ENCODE results near the gene SMARCD3.

DNA sequence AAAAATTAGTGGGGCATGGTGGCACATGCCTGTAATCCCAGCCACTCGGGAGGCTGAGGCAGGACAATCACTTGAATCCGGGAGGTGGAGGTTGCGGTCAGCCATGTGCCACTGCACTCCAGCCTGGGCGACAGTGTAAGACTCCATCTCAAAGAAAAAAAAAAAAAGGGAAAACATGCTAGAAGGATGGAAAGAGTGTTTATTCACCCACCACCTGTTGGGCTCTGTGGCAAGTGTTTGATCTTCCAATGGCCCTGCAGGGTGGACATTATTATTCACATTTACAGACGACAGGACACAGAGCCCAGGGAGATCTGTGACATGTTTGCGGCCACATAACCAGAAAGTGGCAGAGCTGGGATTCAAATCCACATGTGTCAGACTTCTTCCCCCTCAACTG lies 33.2 kb upstream of the SMARCD3 start:
- TF ChIP-seq, protein P1, sequence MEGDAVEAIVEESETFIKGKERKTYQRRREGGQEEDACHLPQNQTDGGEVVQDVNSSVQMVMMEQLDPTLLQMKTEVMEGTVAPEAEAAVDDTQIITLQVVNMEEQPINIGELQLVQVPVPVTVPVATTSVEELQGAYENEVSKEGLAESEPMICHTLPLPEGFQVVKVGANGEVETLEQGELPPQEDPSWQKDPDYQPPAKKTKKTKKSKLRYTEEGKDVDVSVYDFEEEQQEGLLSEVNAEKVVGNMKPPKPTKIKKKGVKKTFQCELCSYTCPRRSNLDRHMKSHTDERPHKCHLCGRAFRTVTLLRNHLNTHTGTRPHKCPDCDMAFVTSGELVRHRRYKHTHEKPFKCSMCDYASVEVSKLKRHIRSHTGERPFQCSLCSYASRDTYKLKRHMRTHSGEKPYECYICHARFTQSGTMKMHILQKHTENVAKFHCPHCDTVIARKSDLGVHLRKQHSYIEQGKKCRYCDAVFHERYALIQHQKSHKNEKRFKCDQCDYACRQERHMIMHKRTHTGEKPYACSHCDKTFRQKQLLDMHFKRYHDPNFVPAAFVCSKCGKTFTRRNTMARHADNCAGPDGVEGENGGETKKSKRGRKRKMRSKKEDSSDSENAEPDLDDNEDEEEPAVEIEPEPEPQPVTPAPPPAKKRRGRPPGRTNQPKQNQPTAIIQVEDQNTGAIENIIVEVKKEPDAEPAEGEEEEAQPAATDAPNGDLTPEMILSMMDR (IDR thresholded peaks at IDR 0.05; ENCODE audit: low read depth, low read length), result no peak
- TF ChIP-seq, protein P2, sequence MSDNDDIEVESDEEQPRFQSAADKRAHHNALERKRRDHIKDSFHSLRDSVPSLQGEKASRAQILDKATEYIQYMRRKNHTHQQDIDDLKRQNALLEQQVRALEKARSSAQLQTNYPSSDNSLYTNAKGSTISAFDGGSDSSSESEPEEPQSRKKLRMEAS (IDR thresholded peaks at IDR 0.05; ENCODE audit: low read depth, low read length), result no peak
- no peak for TF ChIP-seq POLR2A (IDR thresholded peaks at IDR 0.05; ENCODE audit: extremely low read depth, insufficient read length)
- no peak for TF ChIP-seq MYC (IDR thresholded peaks at IDR 0.05; ENCODE audit: low read depth, low read length)

Measured in NB4 (cell line).